SK-N-SH (cell line): ENCODE measurements around the gene SPATA25. TPM values are rescaled to one million over a fixed set of nuclear protein-coding genes. Genes with fewer than 3 reads are reported as not detected.

Experiments used
- CTCF ChIA-PET: fragments of 300-600, 350-600 bp; formaldehyde crosslinking; extraction: SDS; loops from one replicate; lab custom pipeline; 2021; lab: Yijun Ruan, JAX
- POLR2A ChIA-PET: fragments of 350-600 bp; sonication (Branson Sonifier 250); formaldehyde crosslinking; extraction: SDS; loops from one replicate; lab custom pipeline; 2020; ENCODE audit warnings: antibody characterized with exemption, inconsistent platforms; lab: Yijun Ruan, JAX
- DNase-seq: peaks from one replicate; pipeline ENCODE4 v3.0.0; 2012
- H2AFZ ChIP-seq: fragments of 200-600 bp; sonication (generic); 2 replicates; pipeline ENCODE4 v1.8.1; 2016; ENCODE audit warnings: antibody characterized with exemption, mild to moderate bottlenecking, low read depth
- H3F3A ChIP-seq: fragments of 200-600 bp; sonication (generic); replicated peaks from 2 replicates; pipeline ENCODE3; 2016; ENCODE audit warnings: antibody characterized with exemption, mild to moderate bottlenecking; ENCODE audit not compliant: insufficient read depth
- H3K27ac ChIP-seq, 2 experiments: fragments of 200-500 bp in 1 of 2; fragments of 200-600 bp in 1 of 2; sonication (Bioruptor generic) in 1 of 2; sonication (generic), shearing (Covaris generic) in 1 of 2; 2 replicates each; pipeline versions ENCODE4 v1.5.1 to v1.6.1; 2014 to 2016; ENCODE audit warnings: low read depth in 2 of 2, inconsistent platforms in 1 of 2, low read length in 1 of 2, mild to moderate bottlenecking in 1 of 2, mixed read lengths in 1 of 2
- H3K27me3 ChIP-seq: fragments of 200-600 bp; sonication (generic), shearing (Covaris generic); 2 replicates; pipeline ENCODE4 v1.6.1; 2016; ENCODE audit warnings: mixed run types; ENCODE audit not compliant: insufficient read depth
- H3K36me3 ChIP-seq, 2 experiments: fragments of 200-500 bp in 1 of 2; fragments of 200-600 bp in 1 of 2; sonication (Bioruptor generic) in 1 of 2; sonication (generic) in 1 of 2; replicated peaks in 1 of 2; 2 replicates each; pipeline versions ENCODE3 to v1.5.1; 2014 to 2016; ENCODE audit warnings: low read length in 1 of 2, mild to moderate bottlenecking in 1 of 2; ENCODE audit not compliant: insufficient read depth in 2 of 2, control insufficient read depth in 1 of 2
- H3K4me1 ChIP-seq, 2 experiments: fragments of 200-500 bp in 1 of 2; fragments of 200-600 bp in 1 of 2; sonication (Bioruptor generic) in 1 of 2; sonication (generic), shearing (Covaris generic) in 1 of 2; 2 replicates each; pipeline versions ENCODE4 v1.5.1 to v1.6.1; 2014 to 2016; ENCODE audit warnings: low read depth in 1 of 2, low read length in 1 of 2, mixed run types in 1 of 2; ENCODE audit not compliant: insufficient read depth in 2 of 2, control insufficient read depth in 1 of 2
- H3K4me2 ChIP-seq: fragments of 200-600 bp; sonication (generic), shearing (Covaris generic); 2 replicates; pipeline ENCODE4 v1.6.1; 2017; ENCODE audit warnings: mixed run types
- H3K4me3 ChIP-seq, 2 experiments: fragments of 200-500 bp in 1 of 2; fragments of 200-600 bp in 1 of 2; sonication (Bioruptor generic) in 1 of 2; sonication (generic), shearing (Covaris generic) in 1 of 2; 2 replicates each; pipeline versions ENCODE4 v1.5.1 to v1.8.1; 2014 to 2016; ENCODE audit warnings: low read depth in 2 of 2, inconsistent platforms in 1 of 2, low read length in 1 of 2, mild to moderate bottlenecking in 1 of 2, mixed read lengths in 1 of 2, moderate library complexity in 1 of 2
- H3K79me2 ChIP-seq: fragments of 200-600 bp; sonication (generic); 2 replicates; pipeline ENCODE4 v1.8.1; 2017; ENCODE audit warnings: mild to moderate bottlenecking; ENCODE audit not compliant: insufficient read depth
- H3K9ac ChIP-seq: fragments of 200-600 bp; sonication (generic); 2 replicates; pipeline ENCODE4 v1.6.1; 2017; ENCODE audit warnings: mixed run types
- H3K9me2 ChIP-seq: fragments of 200-600 bp; sonication (generic); 2 replicates; pipeline ENCODE4 v1.6.1; 2017; ENCODE audit warnings: mixed run types
- H3K9me3 ChIP-seq: fragments of 200-600 bp; sonication (generic); 2 replicates; pipeline ENCODE4 v1.6.1; 2017; ENCODE audit warnings: mixed run types, mild to moderate bottlenecking, moderate library complexity
- H4K20me1 ChIP-seq: fragments of 200-600 bp; sonication (generic); 2 replicates; pipeline ENCODE4 v1.6.1; 2017; ENCODE audit warnings: mild to moderate bottlenecking, mixed run types; ENCODE audit not compliant: insufficient read depth
- EP300 ChIP-seq, 2 experiments: IDR thresholded peaks; 2 replicates each; pipeline versions ENCODE4 v1.4.0 to v1.6.1; 2012; ENCODE audit warnings: borderline replicate concordance in 1 of 2, low read depth in 1 of 2, low read length in 1 of 2
- EZH2phosphoT487 ChIP-seq: fragments of 200-600 bp; sonication (generic); IDR thresholded peaks from 2 replicates; pipeline ENCODE4 v1.6.1; 2017; ENCODE audit warnings: low read depth, mixed run types, mild to moderate bottlenecking, antibody characterized with exemption, moderate library complexity, borderline replicate concordance
- FOXJ3 ChIP-seq: sonication (generic); formaldehyde crosslinking; IDR thresholded peaks from 2 replicates; pipeline ENCODE4 v1.5.1; 2020; ENCODE audit warnings: mild to moderate bottlenecking, missing genetic modification reagents
- FOXM1 ChIP-seq: IDR thresholded peaks from 2 replicates; pipeline ENCODE4 v1.4.0; 2012; ENCODE audit warnings: low read depth, mild to moderate bottlenecking
- GATA2 ChIP-seq: sonication (generic); formaldehyde crosslinking; IDR thresholded peaks from 2 replicates; pipeline ENCODE4 v1.5.0; 2020; ENCODE audit warnings: mild to moderate bottlenecking, missing genetic modification reagents
- MXI1 ChIP-seq: IDR thresholded peaks from 2 replicates; pipeline ENCODE4 v1.6.1; 2012; ENCODE audit warnings: mild to moderate bottlenecking, low read depth, low read length, improper control_type of control experiment
- NFIC ChIP-seq: IDR thresholded peaks from 2 replicates; pipeline ENCODE4 v1.4.0; 2012; ENCODE audit warnings: borderline replicate concordance
- NRF1 ChIP-seq: IDR thresholded peaks from 2 replicates; pipeline ENCODE4 v1.6.1; 2012; ENCODE audit warnings: low read depth, mild to moderate bottlenecking, low read length
- RCOR1 ChIP-seq: fragments of 150-350 bp; IDR thresholded peaks from 2 replicates; pipeline ENCODE4 v1.6.1; 2017; ENCODE audit warnings: antibody characterized with exemption, low read length
- RFX5 ChIP-seq: IDR thresholded peaks from 2 replicates; pipeline ENCODE4 v1.6.1; 2012; ENCODE audit warnings: mild to moderate bottlenecking, improper control_type of control experiment, low read length
- RXRA ChIP-seq: IDR thresholded peaks from 2 replicates; pipeline ENCODE4 v1.4.0; 2012; ENCODE audit warnings: low read depth, mild to moderate bottlenecking, borderline replicate concordance
- SIN3A ChIP-seq: IDR thresholded peaks from 2 replicates; pipeline ENCODE4 v1.6.1; 2012; ENCODE audit warnings: low read depth, mild to moderate bottlenecking, low read length, moderate library complexity, borderline replicate concordance
- SMC3 ChIP-seq: IDR thresholded peaks from 2 replicates; pipeline ENCODE4 v1.6.1; 2012; ENCODE audit warnings: low read depth, low read length, improper control_type of control experiment
- TCF12 ChIP-seq: IDR thresholded peaks from 2 replicates; pipeline ENCODE4 v1.4.0; 2012
- YY1 ChIP-seq: IDR thresholded peaks from 2 replicates; pipeline ENCODE4 v1.4.0; 2012; ENCODE audit warnings: low read depth, mild to moderate bottlenecking
- WGBS: methylation state at CpG from one replicate; pipeline ENCODE4 v1.1.6; 2017; ENCODE audit warnings: low lambda C conversion rate; 5-methylcytosine and 5-hydroxymethylcytosine counted together
- polyA plus RNA-seq, 3 experiments: library from polyadenylated mRNA; depleted of rRNA; stranded (reverse); fragments of >200 nt; gene quantifications; 2 replicates each; pipeline ENCODE4 v1.2.3, GENCODE V29; 2012
- TF ChIP-seq, protein P1 (sequence below): IDR thresholded peaks from 2 replicates; pipeline ENCODE4 v1.4.0; 2012; ENCODE audit warnings: low read depth
- TF ChIP-seq, protein P2 (sequence below): IDR thresholded peaks from 2 replicates; pipeline ENCODE4 v1.4.0; 2012; ENCODE audit warnings: low read depth, borderline replicate concordance
- TF ChIP-seq, protein P3 (sequence below): IDR thresholded peaks from 2 replicates; pipeline ENCODE4 v1.4.0; 2012; ENCODE audit warnings: low read depth, borderline replicate concordance

Gene SPATA25
- polyA plus RNA-seq, 1 of the 3 experiments (the other 2 are of a cell fraction): 1.3 TPM

DNA sequence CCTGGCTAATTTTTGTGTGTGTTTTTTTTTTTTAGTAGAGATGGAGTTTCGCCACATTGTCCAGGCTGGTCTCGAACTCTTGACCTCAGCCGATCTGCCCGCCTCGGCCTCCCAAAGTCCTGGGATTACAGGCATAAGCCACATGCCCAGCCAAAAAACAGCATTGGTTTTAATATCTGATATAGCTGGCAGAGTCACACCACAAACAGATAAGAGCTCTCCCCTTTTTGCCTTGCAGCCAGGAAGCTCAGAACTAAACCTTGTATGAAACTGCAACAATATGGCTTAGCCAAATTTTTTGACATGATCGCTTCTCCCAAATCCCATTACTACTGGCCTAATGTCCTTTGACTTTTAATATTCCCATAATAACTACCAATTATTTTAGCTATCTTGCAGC, 35.1 kb downstream of the SPATA25 start:
- Histone ChIP-seq H2AFZ (no peak overlapping the region), H3K4me3 (no peak overlapping the region), H4K20me1 (no peaks in the 10 kb centered on the region), H3K4me1 (peaks cover 8% of the 10 kb centered on the region in 2 experiments; a peak in 2 of 4 replicates)
- POLR2A ChIA-PET: interaction anchor here (0.7 kb wide), 1 partner anchor 117 kb away, joined by 3 read pairs; no protein-coding TSS in a partner anchor
- 100% methylated on average over 6 of the region's 6 CpGs for WGBS
- TF ChIP-seq NRF1 (no peak), EP300 (IDR thresholded peaks at IDR 0.05; ENCODE audit: borderline replicate concordance in 1 of 2, low read depth in 1 of 2, low read length in 1 of 2) (no peak), RXRA (no peak), SIN3A (no peak), GATA2 (CRISPR knock-in tag) (no peak), NFIC (no peak), TCF12 (no peak), YY1 (no peak), FOXM1 (no peak), FOXJ3 (CRISPR knock-in tag) (no peak)
- TF ChIP-seq, protein P1, sequence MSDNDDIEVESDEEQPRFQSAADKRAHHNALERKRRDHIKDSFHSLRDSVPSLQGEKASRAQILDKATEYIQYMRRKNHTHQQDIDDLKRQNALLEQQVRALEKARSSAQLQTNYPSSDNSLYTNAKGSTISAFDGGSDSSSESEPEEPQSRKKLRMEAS: no peak
- TF ChIP-seq, protein P2, sequence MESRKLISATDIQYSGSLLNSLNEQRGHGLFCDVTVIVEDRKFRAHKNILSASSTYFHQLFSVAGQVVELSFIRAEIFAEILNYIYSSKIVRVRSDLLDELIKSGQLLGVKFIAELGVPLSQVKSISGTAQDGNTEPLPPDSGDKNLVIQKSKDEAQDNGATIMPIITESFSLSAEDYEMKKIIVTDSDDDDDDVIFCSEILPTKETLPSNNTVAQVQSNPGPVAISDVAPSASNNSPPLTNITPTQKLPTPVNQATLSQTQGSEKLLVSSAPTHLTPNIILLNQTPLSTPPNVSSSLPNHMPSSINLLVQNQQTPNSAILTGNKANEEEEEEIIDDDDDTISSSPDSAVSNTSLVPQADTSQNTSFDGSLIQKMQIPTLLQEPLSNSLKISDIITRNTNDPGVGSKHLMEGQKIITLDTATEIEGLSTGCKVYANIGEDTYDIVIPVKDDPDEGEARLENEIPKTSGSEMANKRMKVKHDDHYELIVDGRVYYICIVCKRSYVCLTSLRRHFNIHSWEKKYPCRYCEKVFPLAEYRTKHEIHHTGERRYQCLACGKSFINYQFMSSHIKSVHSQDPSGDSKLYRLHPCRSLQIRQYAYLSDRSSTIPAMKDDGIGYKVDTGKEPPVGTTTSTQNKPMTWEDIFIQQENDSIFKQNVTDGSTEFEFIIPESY: no peak
- TF ChIP-seq, protein P3, sequence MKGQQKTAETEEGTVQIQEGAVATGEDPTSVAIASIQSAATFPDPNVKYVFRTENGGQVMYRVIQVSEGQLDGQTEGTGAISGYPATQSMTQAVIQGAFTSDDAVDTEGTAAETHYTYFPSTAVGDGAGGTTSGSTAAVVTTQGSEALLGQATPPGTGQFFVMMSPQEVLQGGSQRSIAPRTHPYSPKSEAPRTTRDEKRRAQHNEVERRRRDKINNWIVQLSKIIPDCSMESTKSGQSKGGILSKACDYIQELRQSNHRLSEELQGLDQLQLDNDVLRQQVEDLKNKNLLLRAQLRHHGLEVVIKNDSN: no peak
- TF ChIP-seq, all 33 proteins: peak for 0
- H3K27me3 ChIP-seq: no peaks in the 10 kb centered on the region
- peaks cover 3% of the 10 kb centered on the region for H3F3A ChIP-seq
- H3K27ac ChIP-seq: no peak overlapping the region
- peaks cover 29% of the 10 kb centered on the region for H3K79me2 ChIP-seq
- no peak for DNase-seq
- no peaks in the 10 kb centered on the region for H3K9me3 ChIP-seq
- no peaks in the 10 kb centered on the region for H3K9me2 ChIP-seq
- no peak overlapping the region for H3K9ac ChIP-seq
- H3K4me2 ChIP-seq: no peak overlapping the region
- CTCF ChIA-PET: interaction anchor here (1.0 to 1.6 kb wide), 3 partner anchors 10 to 18 kb away, joined by 3 to 6 read pairs (median 4); no protein-coding TSS in a partner anchor
- H3K36me3 ChIP-seq: peaks cover 12 to 20% of the 10 kb centered on the region in 2 experiments

DNA sequence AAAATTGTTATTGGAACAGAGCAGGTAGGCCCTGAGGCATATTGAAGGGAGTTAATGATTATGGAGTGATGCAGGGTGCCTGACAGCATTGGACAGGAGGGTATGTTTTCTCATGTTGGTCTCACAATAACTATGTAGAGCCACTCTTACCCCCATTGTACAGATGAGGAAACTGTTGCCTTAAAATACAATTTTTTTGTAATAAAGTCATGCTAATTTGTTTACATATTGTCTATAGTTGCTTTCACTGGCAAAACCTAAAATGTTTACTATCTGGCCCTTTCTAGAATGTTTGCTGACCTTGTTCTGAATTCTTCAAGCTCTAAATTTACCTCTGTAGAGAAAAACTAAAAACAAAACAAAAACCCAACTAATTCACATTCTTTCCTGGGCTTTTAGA, 35.9 kb downstream of the SPATA25 start:
- CTCF ChIA-PET: interaction anchor here (1.6 kb wide), 2 partner anchors 9 to 17 kb away, joined by 4 to 6 read pairs; no protein-coding TSS in a partner anchor
- no peak overlapping the region for H3K9ac ChIP-seq
- POLR2A ChIA-PET: no interaction called here
- peaks cover 13 to 21% of the 10 kb centered on the region in 2 experiments for H3K36me3 ChIP-seq
- H2AFZ ChIP-seq: no peak overlapping the region
- no peak overlapping the region for H3K27ac ChIP-seq
- no peaks in the 10 kb centered on the region for H3K27me3 ChIP-seq
- peaks cover 24% of the 10 kb centered on the region for H3K79me2 ChIP-seq
- H3K4me3 ChIP-seq: no peak overlapping the region
- H3K4me1 ChIP-seq: peaks cover 8% of the 10 kb centered on the region in 2 experiments; a peak in 2 of 4 replicates
- H3F3A ChIP-seq: peaks cover 3% of the 10 kb centered on the region
- no peaks in the 10 kb centered on the region for H4K20me1 ChIP-seq
- no peaks in the 10 kb centered on the region for H3K9me3 ChIP-seq
- no peak for TF ChIP-seq RFX5
- TF ChIP-seq RCOR1: no peak
- no peak for TF ChIP-seq EP300 (IDR thresholded peaks at IDR 0.05; ENCODE audit: borderline replicate concordance in 1 of 2, low read depth in 1 of 2, low read length in 1 of 2)
- TF ChIP-seq SMC3: no peak
- no peak for TF ChIP-seq EZH2phosphoT487
- TF ChIP-seq MXI1: no peak
- no peak for TF ChIP-seq RXRA
- no peak for TF ChIP-seq FOXJ3 (CRISPR knock-in tag)
- no peak for TF ChIP-seq YY1
- TF ChIP-seq, protein P1: no peak
- no peak for TF ChIP-seq SIN3A
- no peak for DNase-seq
- no peak overlapping the region for H3K4me2 ChIP-seq
- H3K9me2 ChIP-seq: no peaks in the 10 kb centered on the region
